Measurements from ENCODE around the gene S100P. TPM values are rescaled to one million over a fixed set of nuclear protein-coding genes. Genes with fewer than 3 reads are reported as not detected.
"Not testable (repeated sequence)": the region's sequence is repeated elsewhere in the genome, so short reads cannot be mapped to it uniquely, and the experiment has no call there.

The S100P gene
- total RNA-seq: 1 to 10 TPM; 1.3 to 5.6 TPM

DNA sequence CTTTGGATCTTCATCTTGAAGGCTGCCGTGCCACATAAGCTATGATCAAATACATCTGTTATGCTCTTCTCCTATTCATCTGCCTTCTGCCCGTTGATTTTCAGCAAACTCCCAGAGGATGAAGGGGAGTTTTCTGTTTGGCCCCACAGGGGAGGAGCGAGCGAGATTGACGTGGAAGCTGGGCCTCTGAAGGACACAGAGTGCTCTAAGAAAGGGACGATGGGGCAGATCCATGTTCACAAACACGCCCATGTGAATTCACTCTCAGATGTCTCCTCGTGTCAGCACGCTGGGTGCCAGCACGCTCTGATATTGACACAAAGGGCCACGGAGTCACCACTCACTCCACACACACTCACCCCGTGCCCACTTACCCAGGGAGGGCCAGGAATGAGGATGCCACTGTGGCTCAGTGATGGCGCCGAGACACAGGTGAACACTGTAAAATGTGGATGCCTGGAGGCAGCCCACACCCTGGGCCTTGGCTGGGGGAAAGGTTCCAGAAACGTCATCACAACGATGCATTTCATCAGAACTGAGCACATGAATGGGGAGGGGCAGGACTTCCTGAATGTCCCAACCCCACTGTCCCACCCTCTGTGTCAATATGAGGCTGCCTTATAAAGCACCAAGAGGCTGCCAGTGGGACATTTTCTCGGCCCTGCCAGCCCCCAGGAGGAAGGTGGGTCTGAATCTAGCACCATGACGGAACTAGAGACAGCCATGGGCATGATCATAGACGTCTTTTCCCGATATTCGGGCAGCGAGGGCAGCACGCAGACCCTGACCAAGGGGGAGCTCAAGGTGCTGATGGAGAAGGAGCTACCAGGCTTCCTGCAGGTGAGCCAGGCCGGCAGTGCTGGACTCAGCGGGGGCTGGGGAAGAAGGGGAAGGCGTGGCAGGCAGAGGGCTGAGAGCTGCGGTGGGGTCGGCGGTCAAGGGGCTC is at the start of gene S100P:
TSS of gene S100P (plus strand) at position 648 of the 946 bp plus-strand sequence. CDS start at position 703, 55 bp downstream.
- CTCF ChIA-PET: interaction anchor here (1.3 to 5.4 kb wide), 2 partner anchors 12 to 18 kb away, joined by 3 to 42 read pairs; no protein-coding TSS in a partner anchor
- Mint-ChIP-seq H3K27ac (peak within 1 kb of the TSS; percentile 88), H3K4me1 (peaks cover 87% of the 10 kb centered on the region), H3K36me3 (peaks cover 4% of the 10 kb centered on the region), H3K27me3 (no peaks in the 10 kb centered on the region), H3K4me3 (peak within 1 kb of the TSS; percentile 29), H3K9me3 (ENCODE audit: low read depth) (no peaks in the 10 kb centered on the region)
- ATAC-seq (no peak), DNase-seq (no peak)

DNA sequence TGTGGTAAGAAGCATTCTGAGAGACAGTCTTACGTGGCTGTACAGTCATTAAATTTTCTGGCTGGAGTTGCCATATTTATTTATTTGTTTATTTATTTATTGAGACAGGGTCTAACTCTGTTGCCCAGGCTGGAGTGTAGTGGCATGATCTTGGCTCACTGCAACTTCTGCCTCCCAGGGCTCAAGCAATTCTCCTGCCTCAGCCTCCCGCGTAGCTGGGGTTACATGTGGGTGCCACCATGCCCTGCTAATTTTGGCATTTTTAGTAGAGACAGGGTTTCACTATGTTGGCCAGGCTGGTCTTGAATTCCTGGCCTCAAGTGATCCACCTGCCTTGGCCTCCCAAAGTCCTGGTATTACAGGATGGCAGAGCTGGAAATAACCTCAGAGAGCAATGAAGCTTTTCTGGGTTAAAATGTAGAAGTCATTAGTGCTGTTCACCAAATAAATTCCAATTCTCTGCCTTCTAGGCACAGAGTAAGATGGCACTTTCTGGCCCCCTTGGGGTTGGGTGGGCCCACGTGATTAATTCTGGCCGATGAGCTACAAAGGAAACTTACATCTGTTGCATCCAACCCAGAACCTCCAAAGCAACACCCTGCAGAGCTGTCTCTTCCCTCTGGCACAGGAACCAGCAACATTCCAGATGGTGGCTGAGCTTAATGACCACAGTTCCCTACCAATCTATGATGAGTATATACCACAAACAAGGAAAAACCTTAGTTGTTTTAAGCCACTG is 48.7 kb upstream of the S100P start:
- DNase-seq: no peak
- ATAC-seq: no peak
- Mint-ChIP-seq H3K36me3 (peaks cover 35% of the 10 kb centered on the region), H3K27me3 (no peaks in the 10 kb centered on the region), H3K27ac (no peak overlapping the region), H3K4me3 (no peak overlapping the region), H3K9me3 (ENCODE audit: low read depth) (no peaks in the 10 kb centered on the region), H3K4me1 (peaks cover 23% of the 10 kb centered on the region)
- CTCF ChIA-PET: interaction anchor here (0.8 kb wide), 1 partner anchor 19 kb away, joined by 3 read pairs; no protein-coding TSS in a partner anchor

DNA sequence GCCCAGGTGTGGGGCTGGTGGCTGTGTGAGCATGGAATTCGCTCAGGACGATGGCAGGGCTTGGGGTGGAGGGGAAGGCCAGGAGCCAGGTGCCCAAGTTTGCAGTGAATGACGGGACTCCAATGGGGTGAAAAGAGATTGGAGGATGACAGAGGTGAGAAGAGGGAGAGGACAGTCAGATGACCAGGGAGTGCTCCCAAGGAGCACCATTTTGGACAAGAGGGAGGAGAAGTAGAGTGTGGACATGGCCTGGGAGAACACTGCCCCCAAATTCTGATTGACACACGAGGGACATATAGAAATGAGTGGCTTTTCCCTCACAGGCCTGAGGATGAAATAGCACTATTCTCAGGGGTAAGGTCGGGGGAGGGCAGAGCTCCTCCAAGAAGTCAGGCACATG is 46.5 kb upstream of the S100P start:
- DNase-seq: no peak
- CTCF ChIA-PET: interaction anchor here (1.4 kb wide), 1 partner anchor 12 kb away, joined by 3 read pairs; no protein-coding TSS in a partner anchor
- ATAC-seq: no peak
- Mint-ChIP-seq H3K4me3 (no peak overlapping the region), H3K9me3 (ENCODE audit: low read depth) (no peaks in the 10 kb centered on the region), H3K4me1 (peaks cover 13% of the 10 kb centered on the region), H3K36me3 (peaks cover 18% of the 10 kb centered on the region), H3K27ac (no peak overlapping the region), H3K27me3 (no peaks in the 10 kb centered on the region)

DNA sequence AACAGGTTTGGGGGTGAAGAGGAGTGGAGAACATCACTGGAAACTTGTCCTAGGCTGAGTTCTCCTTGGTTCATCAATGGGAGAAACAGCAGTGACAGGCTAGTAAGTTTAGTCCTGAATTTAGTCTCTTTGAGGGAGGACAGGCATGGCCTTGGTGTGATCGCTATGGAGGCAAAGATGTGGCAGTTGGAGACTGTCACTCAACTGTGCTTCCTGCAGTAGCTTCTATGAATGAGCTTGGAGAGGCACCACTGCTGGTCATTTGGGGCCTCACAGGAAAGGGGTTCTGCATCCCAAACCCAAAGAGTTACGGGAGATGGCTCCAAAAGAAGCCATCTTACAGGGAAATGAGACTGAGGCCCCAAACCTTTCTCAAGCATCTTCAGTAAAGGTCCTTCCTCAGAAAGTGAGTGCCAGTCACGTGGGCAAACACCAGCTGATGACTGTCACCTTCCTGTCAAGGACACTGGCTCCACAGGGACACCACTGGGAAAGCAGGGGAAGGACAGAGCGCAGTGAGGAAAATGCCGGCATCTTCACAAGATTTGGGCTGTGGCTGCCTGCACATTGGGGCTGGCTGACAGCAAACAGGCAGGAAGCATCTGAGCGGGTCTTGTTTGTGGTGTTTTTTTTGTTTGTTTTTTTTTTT is 46.0 kb upstream of the S100P start:
- Mint-ChIP-seq H3K4me3 (no peak overlapping the region), H3K27ac (no peak overlapping the region), H3K9me3 (ENCODE audit: low read depth) (no peaks in the 10 kb centered on the region), H3K36me3 (peaks cover 13% of the 10 kb centered on the region), H3K4me1 (peaks cover 8% of the 10 kb centered on the region), H3K27me3 (no peaks in the 10 kb centered on the region)
- ATAC-seq (no peak), DNase-seq (no peak)
- CTCF ChIA-PET: interaction anchor here (1.4 kb wide), 1 partner anchor 11 kb away, joined by 3 read pairs; no protein-coding TSS in a partner anchor

DNA sequence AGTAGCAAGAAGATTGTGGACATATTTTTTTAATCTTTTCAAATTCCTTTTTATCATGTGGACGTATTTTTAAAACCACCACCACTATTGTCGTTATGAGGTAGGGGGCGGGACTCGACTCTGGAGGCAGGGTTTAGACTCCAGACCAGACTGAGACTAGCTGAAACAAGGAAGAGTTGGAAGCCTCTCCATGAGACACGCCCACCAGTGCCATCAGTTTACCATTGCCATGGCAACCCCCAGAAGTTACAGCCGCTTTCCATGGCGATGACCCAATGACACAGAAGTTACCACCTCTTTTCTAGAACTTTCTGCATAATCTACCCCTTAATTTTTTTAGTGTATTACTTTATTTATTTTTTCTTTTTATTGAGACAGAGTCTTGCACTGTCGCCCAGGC is 44.5 kb upstream of the S100P start:
- Mint-ChIP-seq H3K36me3 (no peaks in the 10 kb centered on the region), H3K4me1 (peaks cover 3% of the 10 kb centered on the region), H3K27ac (no peak overlapping the region), H3K9me3 (ENCODE audit: low read depth) (no peaks in the 10 kb centered on the region), H3K4me3 (no peak overlapping the region), H3K27me3 (no peaks in the 10 kb centered on the region)
- DNase-seq (no peak), ATAC-seq (no peak)
- CTCF ChIA-PET: no interaction called here

DNA sequence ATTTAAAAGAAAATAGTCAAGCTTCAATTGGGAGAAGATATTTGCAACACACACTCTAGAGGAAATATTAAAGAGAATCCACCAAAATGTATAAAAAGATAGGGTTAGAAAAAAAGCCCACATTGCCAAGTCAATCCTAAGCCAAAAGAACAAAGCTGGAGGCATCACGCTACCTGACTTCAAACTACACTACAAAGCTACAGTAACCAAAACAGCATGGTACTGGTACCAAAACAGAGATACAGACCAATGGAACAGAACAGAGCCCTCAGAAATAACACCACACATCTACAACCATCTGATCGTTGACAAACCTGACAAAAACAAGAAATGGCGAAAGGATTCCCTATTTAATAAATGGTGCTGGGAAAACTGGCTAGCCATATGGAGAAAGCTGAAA is 39.5 kb upstream of the S100P start:
- not testable (repeated sequence) for H3K4me3 Mint-ChIP-seq; H3K36me3 Mint-ChIP-seq; H3K4me1 Mint-ChIP-seq; DNase-seq; H3K27me3 Mint-ChIP-seq; ATAC-seq; H3K27ac Mint-ChIP-seq; H3K9me3 Mint-ChIP-seq (ENCODE audit: low read depth)
- CTCF ChIA-PET: interaction anchor here (1.0 kb wide), 1 partner anchor 12 kb away, joined by 3 read pairs; no protein-coding TSS in a partner anchor

DNA sequence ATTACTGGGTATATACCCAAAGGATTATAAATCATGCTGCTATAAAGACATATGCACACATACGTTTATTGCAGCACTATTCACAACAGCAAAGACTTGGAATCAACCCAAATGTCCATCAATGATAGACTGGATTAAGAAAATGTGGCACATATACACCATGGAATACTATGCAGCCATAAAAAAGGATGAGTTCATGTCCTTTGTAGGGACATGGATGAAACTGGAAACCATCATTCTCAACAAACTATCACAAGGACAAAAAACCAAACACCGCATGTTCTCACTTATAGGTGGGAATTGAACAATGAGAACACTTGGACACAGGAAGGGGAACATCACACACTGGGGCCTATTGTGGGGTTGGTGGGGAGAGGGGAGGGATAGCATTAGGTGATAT is 38.4 kb upstream of the S100P start:
- H3K4me3 Mint-ChIP-seq; H3K9me3 Mint-ChIP-seq (ENCODE audit: low read depth); DNase-seq; H3K4me1 Mint-ChIP-seq; CTCF ChIA-PET; ATAC-seq; H3K27ac Mint-ChIP-seq; H3K36me3 Mint-ChIP-seq: not testable (repeated sequence)
- peaks cover 14% of the 10 kb centered on the region for H3K27me3 Mint-ChIP-seq

DNA sequence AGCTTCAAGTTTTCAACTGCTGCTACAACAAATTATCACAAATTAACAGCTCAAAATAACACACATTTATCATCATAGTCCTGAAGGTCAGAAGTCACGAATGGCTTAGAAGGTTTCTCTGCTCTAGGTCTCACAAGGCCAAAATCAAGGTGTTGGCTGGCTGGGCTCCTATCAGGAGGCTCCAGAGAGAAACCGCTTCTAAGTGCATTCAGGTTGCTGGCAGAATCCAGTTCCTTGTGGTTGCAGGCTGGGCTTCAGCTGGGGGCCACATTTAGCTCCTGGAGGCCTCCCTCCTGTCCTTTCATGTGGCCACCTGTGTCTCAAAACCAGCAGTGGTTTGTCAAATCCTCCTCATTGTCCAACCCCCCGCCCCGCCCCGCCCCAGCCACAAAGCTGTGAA is 37.8 kb upstream of the S100P start:
- no peaks in the 10 kb centered on the region for H3K9me3 Mint-ChIP-seq (ENCODE audit: low read depth)
- no peaks in the 10 kb centered on the region for H3K36me3 Mint-ChIP-seq
- DNase-seq (no peak), ATAC-seq (no peak)
- peaks cover 8% of the 10 kb centered on the region for H3K4me1 Mint-ChIP-seq
- no peak overlapping the region for H3K27ac Mint-ChIP-seq
- no peak overlapping the region for H3K4me3 Mint-ChIP-seq
- CTCF ChIA-PET: no interaction called here
- H3K27me3 Mint-ChIP-seq: peaks cover 18% of the 10 kb centered on the region

DNA sequence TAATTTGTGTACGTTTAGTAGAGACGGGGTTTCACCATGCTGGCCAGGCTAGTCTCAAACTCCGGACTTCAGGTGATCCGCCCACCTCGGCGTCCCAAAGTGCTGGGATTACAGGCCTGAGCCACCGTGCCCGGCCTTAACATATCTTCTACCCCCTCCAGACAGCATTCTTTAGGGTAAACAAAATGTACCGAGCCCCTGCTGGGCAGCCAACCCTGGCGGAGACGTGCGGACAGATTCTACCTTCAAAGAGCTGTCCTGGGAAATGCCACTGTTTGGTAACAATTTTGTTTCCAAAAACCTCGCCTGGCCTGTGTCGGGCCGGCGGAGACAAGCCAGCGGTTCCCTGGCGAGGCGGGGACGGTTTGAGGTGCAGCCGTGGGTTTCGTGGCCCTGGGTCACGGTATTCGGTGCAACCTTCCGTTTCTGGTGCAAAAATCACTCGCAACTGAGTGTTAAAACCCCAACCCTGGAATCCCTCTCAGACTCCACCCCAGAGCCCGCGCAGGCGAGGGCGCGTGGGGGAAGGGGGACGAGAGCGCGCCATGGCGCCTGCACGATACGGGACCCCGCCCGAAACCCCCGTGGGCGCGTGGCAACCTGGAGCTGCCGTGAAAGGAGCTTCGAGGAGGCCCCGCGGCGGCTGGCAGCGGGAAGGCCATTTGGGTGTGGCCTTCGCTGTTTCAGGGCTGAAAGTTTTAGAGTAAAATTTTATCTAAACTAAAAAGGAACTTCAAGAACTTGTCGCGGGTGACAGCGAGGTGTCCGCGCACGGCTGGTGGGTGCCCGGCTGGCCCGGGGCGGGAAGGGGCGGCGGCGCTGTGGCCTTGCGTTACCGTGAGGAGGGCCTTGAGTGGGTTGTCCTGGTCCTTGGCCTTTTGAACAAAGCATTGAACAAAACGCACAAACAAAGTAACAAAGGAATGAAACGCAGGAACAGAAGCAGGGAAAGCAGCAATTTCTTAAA is 36.2 kb upstream of the S100P start:
- Mint-ChIP-seq H3K27me3 (peaks cover 32% of the 10 kb centered on the region), H3K4me1 (peaks cover 8% of the 10 kb centered on the region), H3K27ac (no peak overlapping the region), H3K9me3 (ENCODE audit: low read depth) (no peaks in the 10 kb centered on the region), H3K4me3 (no peak overlapping the region), H3K36me3 (no peaks in the 10 kb centered on the region)
- ATAC-seq (no peak), DNase-seq (no peak)
- CTCF ChIA-PET: interaction anchor here (1.5 kb wide), 1 partner anchor 426 kb away, joined by 3 read pairs; no protein-coding TSS in a partner anchor

DNA sequence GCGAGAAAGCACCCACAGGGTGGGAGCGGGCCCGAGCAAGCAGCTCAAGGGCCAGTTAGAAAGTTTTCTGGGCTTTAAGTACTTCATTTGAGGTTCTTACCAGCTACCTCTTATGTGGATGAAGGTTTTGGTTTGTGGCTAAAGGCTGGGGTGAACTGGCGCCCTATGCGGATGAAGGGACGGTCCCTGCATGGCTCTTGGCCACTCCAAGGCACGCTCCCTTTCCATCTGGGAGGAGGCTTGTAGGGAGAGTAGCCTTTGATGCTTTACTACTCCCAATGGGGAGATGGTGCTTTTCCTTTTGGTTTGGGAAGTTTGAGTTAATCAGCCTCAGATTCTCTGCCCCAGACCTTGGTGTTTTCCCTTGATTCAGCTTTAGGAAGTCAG is 35.5 kb upstream of the S100P start:
- Mint-ChIP-seq H3K27ac (no peak overlapping the region), H3K27me3 (peaks cover 38% of the 10 kb centered on the region), H3K9me3 (ENCODE audit: low read depth) (no peaks in the 10 kb centered on the region), H3K36me3 (no peaks in the 10 kb centered on the region), H3K4me3 (peak overlapping the region; percentile 67), H3K4me1 (peaks cover 8% of the 10 kb centered on the region)
- CTCF ChIA-PET: interaction anchor here (1.2 to 1.7 kb wide), 5 partner anchors 10 to 425 kb away, joined by 3 to 5 read pairs (median 3); partner anchors contain the start of genes BLOC1S4 and MAN2B2
- ATAC-seq (no peak), DNase-seq (no peak)

DNA sequence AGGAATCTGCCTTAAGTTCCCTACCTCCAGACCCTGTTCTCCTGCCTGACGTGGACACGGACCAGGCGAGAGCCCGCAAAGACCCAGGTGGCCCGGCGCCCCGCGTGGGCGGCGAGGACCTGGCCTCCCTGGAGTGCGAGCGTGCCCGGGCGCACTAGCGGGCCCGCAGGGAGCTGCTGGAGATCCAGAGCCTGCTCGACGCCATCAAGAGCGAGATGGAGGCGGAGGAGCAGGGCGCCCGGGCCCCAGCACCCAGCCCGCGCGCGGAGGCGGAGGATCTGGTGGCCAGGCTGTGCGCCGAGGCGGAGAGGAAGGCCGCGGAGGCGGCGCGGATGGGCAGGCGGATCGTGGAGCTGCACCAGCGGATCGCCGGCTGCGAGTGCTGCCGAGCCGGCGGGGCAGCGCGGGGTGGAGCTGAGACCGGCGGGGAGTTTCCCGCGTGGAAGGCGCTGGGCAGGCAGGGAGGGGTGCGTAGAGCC is 35.0 kb upstream of the S100P start:
- peaks cover 43% of the 10 kb centered on the region for H3K27me3 Mint-ChIP-seq
- peak; percentile 54 for DNase-seq
- no peaks in the 10 kb centered on the region for H3K36me3 Mint-ChIP-seq
- peaks cover 8% of the 10 kb centered on the region for H3K4me1 Mint-ChIP-seq
- peak; percentile 88 for ATAC-seq
- H3K9me3 Mint-ChIP-seq (ENCODE audit: low read depth): no peaks in the 10 kb centered on the region
- peak overlapping the region; percentile 67 for H3K4me3 Mint-ChIP-seq
- no peak overlapping the region for H3K27ac Mint-ChIP-seq
- CTCF ChIA-PET: interaction anchor here (0.8 to 2.2 kb wide), 8 partner anchors 11 to 425 kb away, joined by 3 to 11 read pairs (median 3); partner anchors contain the start of genes BLOC1S4, MAN2B2 and MRFAP1

DNA sequence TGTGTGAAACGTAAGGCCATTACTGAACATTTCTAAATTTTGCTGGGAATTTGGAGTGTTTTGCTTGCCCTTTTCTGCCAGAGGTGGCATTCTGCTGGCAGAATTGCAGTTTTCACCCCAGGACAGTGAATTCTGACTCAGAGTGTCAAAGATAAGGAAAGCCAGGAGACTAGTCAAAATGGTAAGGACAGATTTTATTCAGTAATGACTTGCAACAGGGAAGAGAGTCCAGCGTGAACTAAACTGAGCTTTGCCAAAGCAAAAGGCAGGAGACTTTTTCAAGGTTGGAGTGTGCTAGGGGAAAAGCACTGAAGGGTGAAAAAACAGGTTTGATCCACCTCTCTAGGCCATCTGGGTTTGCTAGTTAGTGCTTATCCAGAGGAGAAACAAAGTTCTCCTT is 33.8 kb upstream of the S100P start:
- Mint-ChIP-seq H3K27me3 (peaks cover 46% of the 10 kb centered on the region), H3K4me3 (no peak overlapping the region), H3K27ac (no peak overlapping the region), H3K4me1 (peaks cover 8% of the 10 kb centered on the region), H3K9me3 (ENCODE audit: low read depth) (no peaks in the 10 kb centered on the region), H3K36me3 (no peaks in the 10 kb centered on the region)
- no peak for ATAC-seq
- CTCF ChIA-PET: interaction anchor here (1.2 to 2.2 kb wide), 5 partner anchors 14 to 214 kb away, joined by 3 to 11 read pairs (median 4); partner anchors contain the start of genes BLOC1S4, MAN2B2 and MRFAP1
- DNase-seq: no peak

Measured in activated CD8-positive, alpha-beta memory T cell treated with anti-CD3 and anti-CD28 coated beads, Interleukin-2, amount 10 ng/mL, durations not matched to agents 7 days and 5 days (primary cell).